ENCODE results near the gene KCNIP4.

- TF ChIP-seq CTCF (IDR thresholded peaks at IDR 0.05; ENCODE audit: insufficient read depth, low read depth, low read length) = no peak
- no peak for TF ChIP-seq EZH2 (IDR thresholded peaks at IDR 0.05; ENCODE audit: insufficient read depth, low read length)
These were observed 76.5 kb downstream of the KCNIP4 start for GRCh38 chr4:21872101-21872500.
